CD4-positive, alpha-beta T cell treated with Interleukin-17A for 1 hour (primary cell): Measurements from ENCODE around the gene GNB1L.

Source experiments
- DNase-seq: peaks from one replicate; pipeline ENCODE4 v3.0.0-alpha.2; 2020

Gene GNB1L

GRCh38 chr22:19821523-19822300 lies 33.0 kb downstream of the GNB1L start:
- DNase-seq: no peak

DNA sequence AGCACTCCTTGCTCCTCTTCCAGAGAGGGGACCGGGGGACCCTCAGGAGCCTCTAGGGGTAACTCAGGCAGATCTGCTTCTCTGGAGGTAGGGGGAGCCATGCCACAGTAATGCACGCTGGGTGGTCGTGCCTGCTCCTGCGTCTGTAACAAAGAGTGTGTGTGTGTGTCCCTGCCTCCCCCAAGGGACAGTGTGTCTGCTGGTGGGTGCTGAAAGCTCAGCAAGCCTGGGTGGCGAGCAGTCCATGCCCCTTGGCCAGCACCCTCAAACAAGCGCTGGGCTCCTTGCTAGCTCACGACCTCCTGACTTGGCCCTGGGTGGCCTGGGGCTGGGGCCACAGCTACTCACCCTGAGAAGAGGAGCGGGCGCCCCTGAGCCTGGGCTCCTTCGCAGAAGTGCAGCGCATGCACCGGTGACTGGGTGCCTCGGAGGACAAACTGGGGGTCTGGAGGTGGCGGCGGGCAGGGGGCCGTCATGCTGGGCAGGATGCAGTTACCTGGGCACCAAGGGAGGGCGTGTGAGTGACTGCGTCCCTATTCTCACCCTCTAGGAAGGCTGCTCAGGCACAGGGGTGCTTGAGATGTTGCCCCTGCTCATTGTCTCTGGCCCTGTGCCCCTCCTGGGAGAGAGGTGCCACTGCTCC lies 33.7 kb downstream of the GNB1L start:
- no peak for DNase-seq

- no peak for DNase-seq
Observed at GRCh38 chr22:19819911-19820879, 34.5 kb downstream of the GNB1L start.

GRCh38 chr22:19819208-19819910 lies 35.3 kb downstream of the GNB1L start:
- no peak for DNase-seq

GRCh38 chr22:19818324-19819207 lies 36.1 kb downstream of the GNB1L start:
- no peak for DNase-seq

GRCh38 chr22:19816372-19817119 lies 38.1 kb downstream of the GNB1L start:
- no peak for DNase-seq

DNA sequence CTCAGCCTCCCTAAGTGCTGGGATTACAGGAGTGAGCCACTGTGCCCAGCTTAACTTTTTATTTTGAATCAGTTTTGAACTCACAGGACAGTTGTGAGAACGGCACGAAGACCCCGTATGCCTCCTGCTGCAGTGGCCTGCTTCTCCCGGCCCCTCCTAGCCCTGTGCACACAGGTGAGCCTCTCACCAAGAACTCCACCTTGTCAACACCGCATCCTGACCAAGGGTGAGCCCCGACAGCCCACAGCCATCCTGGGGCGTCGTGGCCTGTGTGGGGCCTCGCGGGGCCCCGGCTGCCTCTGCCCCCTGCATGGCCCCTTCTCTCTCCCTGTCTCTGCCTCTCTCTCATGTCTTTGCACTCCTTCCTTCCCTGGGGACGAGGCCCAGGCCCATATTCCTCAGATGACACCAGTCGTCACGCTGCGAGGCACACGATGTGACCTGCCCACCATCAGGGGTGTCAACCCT lies 38.8 kb downstream of the GNB1L start:
- DNase-seq: no peak

DNA sequence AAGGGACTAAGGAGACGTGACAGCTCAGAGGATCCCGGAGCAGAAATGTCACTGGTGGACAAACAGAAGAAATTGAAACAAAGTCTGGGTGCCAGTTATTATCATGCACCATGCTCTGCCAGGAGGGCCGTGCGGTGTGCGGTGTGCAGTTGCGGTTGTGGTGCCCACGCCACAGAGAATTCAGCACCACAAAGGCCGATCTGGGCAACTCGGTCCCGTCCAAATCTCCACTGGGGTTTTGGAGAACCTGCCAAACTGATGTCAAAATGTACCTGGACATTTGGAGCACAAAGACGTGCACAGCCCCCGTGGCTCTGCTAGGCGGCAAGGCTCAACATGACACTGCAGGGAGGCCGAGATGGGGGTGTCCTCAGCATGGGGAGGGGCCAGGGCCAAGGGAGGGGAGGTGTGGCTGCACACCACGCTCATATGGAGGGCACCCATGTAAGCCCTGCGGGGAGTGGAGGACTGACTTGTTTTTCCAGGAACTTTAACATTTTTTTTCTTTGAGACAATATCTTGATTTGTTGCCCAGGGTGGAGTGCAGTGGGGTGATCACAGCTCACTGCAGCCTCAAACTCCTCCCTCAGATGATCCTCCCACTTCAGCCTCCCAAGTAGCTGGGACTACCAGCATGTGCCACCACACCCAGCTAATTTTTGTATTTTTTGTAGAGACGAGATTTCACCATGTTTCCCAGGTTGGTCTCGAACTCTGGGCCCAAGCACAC lies 39.4 kb downstream of the GNB1L start:
- no peak for DNase-seq

- no peak for DNase-seq
Observed at GRCh38 chr22:19814428-19814827, 40.2 kb downstream of the GNB1L start.

- DNase-seq: no peak
Observed at GRCh38 chr22:19812910-19813309, 41.8 kb downstream of the GNB1L start.

DNA sequence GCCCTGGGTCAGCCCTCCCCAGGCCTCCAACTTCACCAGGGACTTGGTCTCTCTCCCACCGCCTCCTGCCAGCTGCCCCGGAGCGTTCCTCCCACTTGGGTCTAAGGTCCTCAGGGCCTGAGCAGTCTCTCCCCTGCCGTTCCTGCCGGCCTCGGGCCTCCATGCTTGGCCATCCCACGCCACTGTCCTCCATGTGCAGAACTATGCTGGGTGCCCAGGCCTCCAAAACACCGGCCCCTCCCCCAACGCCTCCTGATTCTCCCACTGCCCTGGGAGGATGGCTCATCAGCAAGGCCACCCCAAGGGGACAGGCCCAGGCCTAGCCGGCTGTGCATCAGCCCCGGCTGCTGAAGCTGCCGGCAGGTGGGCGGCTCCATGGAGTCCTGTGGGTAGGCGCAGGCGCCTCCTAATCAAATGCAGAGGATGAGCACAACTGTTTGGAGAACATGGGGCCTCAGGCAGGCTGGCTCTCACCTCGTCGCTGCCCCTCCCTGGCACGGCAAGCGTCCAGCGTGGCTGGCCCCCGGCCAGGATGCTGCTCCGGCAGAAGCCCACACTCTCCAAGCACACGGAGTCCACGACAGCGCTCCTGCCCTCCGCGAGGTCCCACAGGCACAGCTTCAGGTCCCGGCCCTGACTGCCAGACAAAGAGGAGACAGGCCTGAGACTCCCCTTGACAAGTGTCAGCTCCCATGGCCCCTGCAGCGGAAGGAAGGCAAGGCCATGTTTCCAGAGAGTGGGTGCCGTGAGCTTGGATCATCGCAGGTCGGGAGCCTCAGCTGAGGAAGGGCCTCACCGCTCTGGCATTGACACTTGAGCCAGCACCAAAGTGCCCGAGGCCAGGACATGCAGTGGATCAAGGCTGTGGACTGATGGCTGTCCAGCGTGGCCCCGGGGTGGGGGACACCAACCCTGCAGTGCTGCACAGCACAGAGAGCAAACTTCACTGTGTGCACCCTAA lies 42.6 kb downstream of the GNB1L start:
- no peak for DNase-seq

GRCh38 chr22:19811211-19811621 lies 43.5 kb downstream of the GNB1L start:
- no peak for DNase-seq

DNA sequence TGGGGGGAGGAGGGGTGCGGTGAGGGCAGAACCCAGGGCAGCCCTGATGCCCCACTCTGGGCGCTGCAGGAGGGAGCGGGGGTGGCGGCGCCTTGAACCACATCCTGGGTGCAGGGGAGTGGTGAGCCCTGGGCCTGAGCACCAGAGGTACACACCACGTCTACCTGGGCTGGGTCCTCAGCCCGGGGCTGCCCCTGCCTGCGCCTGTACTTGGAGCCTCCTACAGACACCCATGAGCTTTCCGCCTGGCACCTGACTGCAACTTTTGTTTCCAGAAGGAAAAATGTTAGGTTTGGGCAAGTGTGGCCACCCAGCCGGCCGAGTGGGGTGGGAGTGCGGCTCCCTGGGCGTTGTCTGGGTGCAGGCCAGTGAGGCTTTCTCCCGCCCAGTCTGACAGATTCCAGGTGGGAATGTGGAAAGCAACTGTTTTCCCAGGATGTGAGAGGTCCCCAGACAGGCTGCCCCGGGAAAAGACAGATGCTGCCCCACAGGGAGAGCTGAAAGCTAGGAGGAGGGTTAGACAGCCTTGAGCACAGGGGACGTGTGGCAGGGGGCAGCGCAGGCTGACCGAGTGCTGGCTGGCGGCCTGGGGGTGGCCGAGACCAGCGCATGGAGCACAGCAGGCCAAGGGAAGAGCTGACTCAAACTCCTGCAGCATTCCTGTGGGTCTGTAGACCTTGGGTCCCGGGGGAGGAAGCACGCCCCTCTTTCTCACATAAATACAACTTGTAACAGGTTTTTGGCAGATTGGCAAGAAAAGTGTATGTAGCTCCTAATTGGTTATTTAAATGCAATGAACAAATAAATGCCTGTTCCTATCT lies 44.1 kb downstream of the GNB1L start:
- DNase-seq: no peak

- no peak for DNase-seq
Observed at GRCh38 chr22:19809741-19810140, 44.9 kb downstream of the GNB1L start.

DNA sequence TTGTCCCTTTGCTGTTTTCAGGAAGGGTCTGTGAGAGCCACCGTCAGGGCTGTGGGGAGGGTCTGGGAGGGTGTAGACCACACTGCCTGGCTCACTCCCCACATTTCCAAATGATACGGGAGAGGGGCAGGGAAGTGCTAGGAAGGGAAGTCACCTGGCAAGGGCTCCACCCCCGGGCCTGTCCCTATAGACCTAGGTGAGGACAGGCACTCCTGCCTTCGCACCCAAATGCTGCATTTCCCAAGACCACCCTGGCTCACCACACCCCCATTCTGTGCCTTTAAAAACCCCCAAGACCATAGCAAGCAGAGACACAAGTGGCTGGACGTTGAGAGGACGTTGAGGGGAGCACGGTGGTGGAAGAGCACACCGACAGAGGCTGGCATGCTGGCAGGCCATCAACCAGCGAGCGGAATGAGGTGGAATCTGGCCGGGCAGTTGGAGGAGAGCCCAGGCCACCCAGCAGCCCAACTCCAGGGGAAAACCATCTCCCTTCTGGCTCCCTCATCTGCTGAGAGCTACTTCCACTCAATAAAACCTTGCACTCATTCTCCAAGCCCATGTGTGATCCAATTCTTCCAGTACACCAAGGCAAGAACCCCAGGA lies 45.7 kb downstream of the GNB1L start:
- DNase-seq: no peak

GRCh38 chr22:19807914-19808872 lies 46.5 kb downstream of the GNB1L start:
- no peak for DNase-seq
